ENCODE data around the gene BAIAP2L2.
"Not testable (repeated sequence)": the region's sequence is repeated elsewhere in the genome, so short reads cannot be mapped to it uniquely, and the experiment has no call there.

BAIAP2L2 gene

GRCh38 chr22:38131399-38131798 is 20.9 kb upstream of the BAIAP2L2 start:
- H3K4me3 ChIP-seq (ENCODE audit: low read depth, low read length): no peak overlapping the region
- no peak for DNase-seq (ENCODE audit: low read depth)

DNA sequence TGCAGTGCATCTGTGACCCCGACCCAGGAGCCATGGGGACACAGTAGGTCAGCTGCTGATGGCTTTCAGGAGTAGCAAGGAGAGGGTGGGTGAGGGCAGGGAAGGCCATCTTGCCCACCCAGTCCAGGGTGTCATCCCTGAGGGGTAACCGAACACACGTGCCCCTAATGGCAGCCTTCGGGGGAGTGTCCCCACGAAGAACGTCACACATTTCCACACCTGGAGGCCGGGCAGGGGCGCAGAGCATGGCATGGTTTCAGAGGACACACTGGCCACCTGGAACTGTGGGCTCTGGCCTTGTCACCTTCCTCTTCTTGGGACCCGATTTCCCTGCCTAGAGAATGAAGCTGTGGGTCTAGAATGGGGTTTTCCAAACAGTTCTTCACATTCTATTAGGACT is 19.4 kb upstream of the BAIAP2L2 start:
- no peak for DNase-seq (ENCODE audit: low read depth)

GRCh38 chr22:38129021-38129420 is 18.5 kb upstream of the BAIAP2L2 start:
- DNase-seq (ENCODE audit: low read depth): no peak
- no peak overlapping the region for H3K4me3 ChIP-seq (ENCODE audit: low read depth, low read length)

More for the DNA sequence above, 19.4 kb upstream of the BAIAP2L2 start:
- no peak overlapping the region for H3K4me3 ChIP-seq (ENCODE audit: low read depth, low read length)

DNA sequence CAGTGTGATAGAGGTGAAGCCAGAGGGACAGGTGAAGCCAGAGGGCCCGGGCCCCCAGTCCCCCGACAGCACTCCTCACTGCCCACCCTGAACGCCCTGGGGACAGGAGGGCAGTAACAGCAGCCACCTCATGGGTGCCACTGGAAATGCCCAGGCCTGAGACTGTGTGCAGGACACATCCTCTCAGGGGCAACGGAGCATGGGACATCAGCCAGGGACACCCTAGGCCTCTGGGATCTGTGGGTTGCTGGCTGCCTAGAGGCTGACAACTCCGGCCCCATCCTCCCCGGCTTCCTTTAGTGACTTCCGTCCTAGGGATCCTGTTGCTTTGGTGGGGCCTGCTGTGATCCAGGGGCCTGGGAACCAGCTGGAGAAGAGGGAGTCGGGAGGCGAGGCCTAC is 17.4 kb upstream of the BAIAP2L2 start:
- DNase-seq (ENCODE audit: low read depth): no peak
- no peak overlapping the region for H3K4me3 ChIP-seq (ENCODE audit: low read depth, low read length)

GRCh38 chr22:38126928-38127668 is 16.6 kb upstream of the BAIAP2L2 start:
- no peak for DNase-seq (ENCODE audit: low read depth)
- no peak overlapping the region for H3K4me3 ChIP-seq (ENCODE audit: low read depth, low read length)

- H3K4me3 ChIP-seq (ENCODE audit: low read depth, low read length): no peak overlapping the region
Observed at GRCh38 chr22:38125751-38126201, 15.3 kb upstream of the BAIAP2L2 start.

DNA sequence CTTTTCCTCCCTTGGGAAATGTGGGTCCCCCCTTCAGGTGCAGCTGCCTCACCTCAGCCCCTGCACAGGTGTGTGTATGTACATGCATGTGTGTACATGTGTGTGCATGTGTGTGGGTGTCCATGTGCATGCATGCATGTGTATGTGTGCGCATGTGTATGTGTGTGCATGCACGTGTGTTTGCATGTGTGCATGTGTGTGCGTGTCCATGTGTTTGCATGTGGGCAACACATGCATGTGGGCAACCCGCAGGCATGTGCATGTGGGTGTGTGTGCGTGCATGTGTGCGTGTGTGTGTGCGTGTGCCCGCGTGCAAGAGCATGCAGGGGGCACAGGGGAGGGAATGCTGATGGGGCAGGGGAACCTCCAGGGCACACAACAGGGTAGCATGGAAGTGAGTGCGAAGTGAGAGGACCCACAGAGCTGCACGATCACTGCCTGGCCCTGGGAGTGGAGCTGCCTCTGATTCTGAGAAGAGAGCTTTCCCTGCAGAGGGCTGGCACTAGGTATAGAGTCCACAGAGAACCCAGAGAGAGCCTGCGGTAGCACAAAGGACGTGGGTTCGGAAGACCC is 14.6 kb upstream of the BAIAP2L2 start:
- H3K4me3 ChIP-seq (ENCODE audit: low read depth, low read length): no peak overlapping the region
- DNase-seq (ENCODE audit: low read depth): no peak

More at GRCh38 chr22:38125751-38126201, 15.3 kb upstream of the BAIAP2L2 start:
- no peak for DNase-seq (ENCODE audit: low read depth)

DNA sequence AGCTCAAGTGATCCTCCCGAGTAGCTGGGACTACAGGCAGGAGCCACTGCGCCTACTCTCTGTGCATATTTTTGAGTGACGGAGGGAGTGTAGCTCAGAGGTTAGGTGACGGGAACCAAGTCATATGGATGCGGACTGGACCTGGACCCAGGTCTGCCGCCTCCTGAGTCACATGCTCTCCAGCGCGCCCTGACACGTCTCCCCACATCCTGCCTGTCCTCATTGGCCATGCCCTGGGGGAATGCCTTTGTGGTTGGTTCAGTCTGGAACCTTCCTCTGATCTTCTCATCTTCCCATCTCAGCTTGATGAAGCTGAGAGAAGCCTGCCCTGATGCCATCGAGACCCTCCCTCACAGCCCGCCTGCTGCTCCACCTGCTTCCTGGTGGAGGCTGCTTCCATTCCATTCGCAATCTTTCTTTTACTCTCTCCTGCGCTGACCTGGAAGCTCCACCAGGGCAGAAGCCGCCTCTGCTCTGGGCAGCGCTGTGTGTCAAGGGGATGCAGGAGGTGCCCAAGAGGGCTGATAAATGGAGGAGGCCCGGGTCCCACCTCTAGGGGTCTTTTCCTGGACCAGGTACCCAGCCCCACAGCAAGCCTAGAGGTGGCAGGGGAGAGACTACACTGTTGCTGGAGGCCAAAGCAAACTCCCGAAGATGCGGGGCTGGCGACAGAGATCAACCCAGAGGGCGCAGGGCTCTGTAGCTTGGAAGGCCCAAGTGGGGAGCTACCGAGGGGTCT is 13.9 kb upstream of the BAIAP2L2 start:
- no peak overlapping the region for H3K4me3 ChIP-seq (ENCODE audit: low read depth, low read length)
- DNase-seq (ENCODE audit: low read depth): no peak

GRCh38 chr22:38122616-38123015 is 12.1 kb upstream of the BAIAP2L2 start:
- no peak overlapping the region for H3K4me3 ChIP-seq (ENCODE audit: low read depth, low read length)
- DNase-seq (ENCODE audit: low read depth): no peak

DNA sequence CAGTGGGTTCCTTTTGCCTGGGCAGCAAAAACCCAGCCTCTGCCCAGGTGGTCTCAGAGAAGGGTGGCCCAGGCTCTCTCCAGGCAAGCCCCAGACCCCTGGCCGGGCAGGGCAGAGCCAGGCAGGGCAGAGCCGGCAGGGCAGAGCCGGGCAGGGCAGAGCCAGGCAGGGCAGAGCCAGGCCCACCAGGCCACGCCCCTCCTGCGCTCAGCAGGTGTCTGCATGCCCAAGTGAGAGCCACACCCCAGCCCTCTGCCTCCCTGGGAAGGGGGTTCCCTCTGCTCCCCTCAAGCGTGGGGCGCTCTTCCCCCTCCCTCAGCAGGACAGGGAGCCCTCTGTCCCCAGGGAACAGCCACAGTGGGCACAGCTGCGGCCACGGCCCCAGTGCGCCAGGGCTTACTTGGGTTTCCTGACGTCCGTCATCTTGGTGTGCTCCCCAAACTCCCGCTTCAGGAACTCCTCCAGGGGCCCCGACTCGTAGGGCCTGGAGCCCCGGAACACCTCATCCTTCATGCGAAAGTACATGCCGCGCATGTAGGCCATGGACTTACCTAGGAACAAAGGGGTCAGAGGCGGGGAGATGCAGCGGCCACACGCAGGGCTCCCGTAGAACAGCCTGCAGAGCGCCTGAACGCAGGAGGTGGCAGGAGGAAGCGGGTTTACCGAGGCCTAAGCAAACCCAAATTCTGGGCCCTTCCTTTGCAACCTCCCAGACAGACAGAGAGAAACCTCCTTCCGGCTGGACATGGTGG is 10.1 kb upstream of the BAIAP2L2 start:
- H3K4me3 ChIP-seq (ENCODE audit: low read depth, low read length): no peak overlapping the region
- DNase-seq (ENCODE audit: low read depth): no peak

GRCh38 chr22:38118747-38119146 is 8.3 kb upstream of the BAIAP2L2 start:
- not testable (repeated sequence) for DNase-seq (ENCODE audit: low read depth); H3K4me3 ChIP-seq (ENCODE audit: low read depth, low read length)

DNA sequence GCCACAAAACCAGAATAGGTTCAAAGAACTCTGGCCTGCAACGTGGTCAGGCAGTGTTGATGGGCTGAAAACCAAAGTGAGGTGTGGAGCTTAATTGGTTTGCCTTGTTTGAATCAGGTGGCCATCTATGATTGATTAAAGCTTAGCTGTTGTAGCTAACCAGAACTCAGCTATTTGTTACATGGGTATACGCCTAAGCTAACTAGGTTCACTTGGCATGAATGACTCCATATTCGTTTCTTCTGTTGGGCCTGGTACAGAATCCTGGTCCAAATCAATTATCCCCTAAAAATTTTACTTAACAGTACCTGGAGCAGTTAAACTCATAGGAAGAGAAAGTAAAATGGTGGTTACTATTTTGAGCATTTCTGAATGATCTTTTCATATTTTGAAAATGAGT is 7.7 kb upstream of the BAIAP2L2 start:
- no peak overlapping the region for H3K4me3 ChIP-seq (ENCODE audit: low read depth, low read length)
- no peak for DNase-seq (ENCODE audit: low read depth)

DNA sequence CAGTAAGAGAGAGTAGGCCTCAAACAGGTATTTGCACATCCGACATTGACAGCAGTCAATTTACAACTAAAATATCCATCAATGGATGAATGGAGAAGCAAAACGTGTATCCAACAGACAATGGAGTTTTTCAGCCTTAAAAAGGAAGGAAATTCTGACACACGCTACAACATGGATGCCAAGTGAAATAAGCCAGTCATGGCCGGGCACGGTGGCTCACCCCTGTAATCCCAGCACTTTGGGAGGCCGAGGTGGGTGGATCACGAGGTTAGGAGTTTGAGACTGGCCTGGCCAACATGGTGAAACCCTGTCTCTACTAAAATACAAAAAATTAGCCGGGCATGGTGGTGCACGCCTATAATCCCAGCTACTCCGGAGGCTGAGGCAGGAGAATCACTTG is 7.1 kb upstream of the BAIAP2L2 start:
- not testable (repeated sequence) for DNase-seq (ENCODE audit: low read depth); H3K4me3 ChIP-seq (ENCODE audit: low read depth, low read length)

- H3K4me3 ChIP-seq (ENCODE audit: low read depth, low read length): no peak overlapping the region
- DNase-seq (ENCODE audit: low read depth): no peak
Observed at GRCh38 chr22:38115423-38116205, 5.1 kb upstream of the BAIAP2L2 start.

DNA sequence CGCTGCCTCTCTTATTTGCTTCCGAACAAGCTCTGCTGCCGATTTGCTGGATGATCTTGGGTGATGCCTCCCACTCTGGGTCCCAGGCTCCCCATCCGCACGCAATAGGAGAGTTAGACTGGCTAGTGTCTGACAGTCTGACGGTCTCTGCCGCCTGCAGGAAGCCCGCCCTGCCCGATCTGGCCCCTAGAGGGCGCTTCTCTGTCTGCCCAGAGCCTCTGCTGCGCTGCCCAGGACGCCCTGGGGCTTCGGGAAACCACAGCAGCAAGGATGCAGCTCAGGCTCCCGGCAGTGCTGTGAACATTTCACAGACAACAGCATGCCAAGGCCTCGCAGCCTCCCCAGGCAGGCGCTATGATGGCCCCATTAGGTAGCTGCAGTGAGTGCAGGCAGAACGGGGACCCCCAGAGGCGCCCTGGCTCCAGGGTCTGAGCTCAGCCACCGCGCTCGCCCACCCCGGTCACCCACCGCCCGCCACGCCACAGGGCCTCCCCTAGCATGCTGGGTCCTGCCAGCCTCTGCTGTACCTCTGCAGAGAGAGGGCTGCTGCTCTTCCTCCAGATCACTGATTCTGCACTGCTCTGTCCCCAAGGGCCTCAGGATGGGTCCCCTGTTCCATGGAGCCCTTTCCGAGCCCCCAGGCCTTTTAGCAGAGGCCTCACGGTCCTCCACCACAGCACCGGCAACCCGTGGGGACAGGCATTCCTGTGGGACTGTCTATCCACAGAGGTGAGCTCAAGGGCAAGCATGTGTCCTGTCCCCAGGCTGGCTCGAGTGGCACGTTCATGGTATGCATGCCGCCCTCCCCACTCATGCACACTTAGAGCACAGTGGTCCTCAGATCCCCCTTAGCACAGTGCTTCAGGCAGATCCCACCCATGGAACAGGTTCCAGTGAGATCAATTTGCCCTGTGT is 4.3 kb upstream of the BAIAP2L2 start:
- H3K4me3 ChIP-seq (ENCODE audit: low read depth, low read length): no peak overlapping the region
- DNase-seq (ENCODE audit: low read depth): peak; percentile 45

- H3K4me3 ChIP-seq (ENCODE audit: low read depth, low read length): no peak overlapping the region
- DNase-seq (ENCODE audit: low read depth): no peak
Observed at GRCh38 chr22:38112381-38112780, 1.9 kb upstream of the BAIAP2L2 start.

- no peak for DNase-seq (ENCODE audit: low read depth)
- no peak overlapping the region for H3K4me3 ChIP-seq (ENCODE audit: low read depth, low read length)
Observed at GRCh38 chr22:38111925-38112355, 1.5 kb upstream of the BAIAP2L2 start.
